Astrocyte (in vitro differentiated cells and primary cell): ENCODE measurements around the gene ATP13A2.

Experiments
- CTCF ChIP-seq: IDR thresholded peaks from 2 replicates; pipeline ENCODE4 v1.5.1; 2011; ENCODE audit warnings: low read depth, mild to moderate bottlenecking, inconsistent platforms, low read length, moderate library complexity; ENCODE audit not compliant: insufficient read depth
- EZH2 ChIP-seq: IDR thresholded peaks from 2 replicates; pipeline ENCODE4 v1.6.1; 2012; ENCODE audit warnings: mild to moderate bottlenecking, low read length, inconsistent platforms; ENCODE audit not compliant: insufficient read depth

GRCh38 chr1:17011439-17012307 lies at the start of gene ATP13A2:
- TF ChIP-seq CTCF (no peak), EZH2 (no peak)
